NK-92 treated with Interleukin-12 subunit alpha and Interleukin-12 subunit beta, amount 100 ng/mL, for 24 hours (cell line): Measurements from ENCODE around the gene WNT11.

Source experiments
- DNase-seq: peaks from one replicate; lab custom pipeline; 2025; lab: John Stamatoyannopoulos, UW

The WNT11 gene

GRCh38 chr11:76153571-76153923 is 52.8 kb downstream of the WNT11 start:
- DNase-seq, result no peak

GRCh38 chr11:76152741-76153570 is 53.3 kb downstream of the WNT11 start:
- DNase-seq, result peak; percentile 40

- DNase-seq, result peak; percentile 60
Observed at GRCh38 chr11:76152086-76152681, 54.1 kb downstream of the WNT11 start.

GRCh38 chr11:76151556-76152085 is 54.7 kb downstream of the WNT11 start:
- no peak for DNase-seq

GRCh38 chr11:76150141-76150540 is 56.2 kb downstream of the WNT11 start:
- DNase-seq, result no peak

- DNase-seq, result no peak
Observed at GRCh38 chr11:76149713-76150112, 56.6 kb downstream of the WNT11 start.

- DNase-seq, result no peak
Observed at GRCh38 chr11:76148941-76149613, 57.2 kb downstream of the WNT11 start.

- DNase-seq, result no peak
Observed at GRCh38 chr11:76148231-76148630, 58.1 kb downstream of the WNT11 start.

GRCh38 chr11:76147106-76147740 is 59.1 kb downstream of the WNT11 start:
- no peak for DNase-seq

GRCh38 chr11:76143274-76143673 is 63.0 kb downstream of the WNT11 start:
- no peak for DNase-seq

- no peak for DNase-seq
Observed at GRCh38 chr11:76141901-76142588, 64.3 kb downstream of the WNT11 start.

GRCh38 chr11:76140912-76141574 is 65.3 kb downstream of the WNT11 start:
- no peak for DNase-seq

GRCh38 chr11:76139314-76139713 is 67.0 kb downstream of the WNT11 start:
- DNase-seq, result no peak
